ENCODE measurements around the gene PLCB2. TPM values are rescaled to one million over a fixed set of nuclear protein-coding genes. Genes with fewer than 3 reads are reported as not detected.

The PLCB2 gene
- total and polyA plus RNA-seq, 9 of the 15 experiments (the other 6 are each of a cell fraction or from before 2014, with no cell fraction given), result 0.37 to 12.3 (median 8.0) TPM

DNA sequence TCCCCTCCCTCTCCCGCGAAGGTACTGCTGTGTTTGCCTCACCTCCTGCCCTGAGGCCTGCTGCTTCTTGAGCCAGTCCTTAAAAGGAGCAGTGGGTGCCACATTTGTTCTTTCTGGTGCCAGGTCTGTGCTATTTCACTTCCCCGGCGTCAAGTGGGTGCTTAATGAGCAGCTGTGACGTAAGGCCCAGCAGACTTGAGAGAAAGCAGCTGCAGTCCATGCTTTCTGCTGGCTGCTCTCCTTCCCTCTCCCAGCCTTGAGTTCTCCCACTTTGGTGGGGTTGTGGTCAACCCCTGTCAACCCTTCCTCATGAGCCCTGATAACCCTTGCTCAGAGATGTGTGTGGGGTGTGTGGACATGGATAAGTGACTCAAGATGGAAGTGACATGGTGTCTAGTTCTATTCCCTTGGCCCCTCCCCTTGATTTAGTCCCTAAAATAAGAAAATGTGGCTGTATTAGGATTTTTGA, 22.7 kb upstream of the PLCB2 start (continued):
- TF ChIP-seq, protein P1, sequence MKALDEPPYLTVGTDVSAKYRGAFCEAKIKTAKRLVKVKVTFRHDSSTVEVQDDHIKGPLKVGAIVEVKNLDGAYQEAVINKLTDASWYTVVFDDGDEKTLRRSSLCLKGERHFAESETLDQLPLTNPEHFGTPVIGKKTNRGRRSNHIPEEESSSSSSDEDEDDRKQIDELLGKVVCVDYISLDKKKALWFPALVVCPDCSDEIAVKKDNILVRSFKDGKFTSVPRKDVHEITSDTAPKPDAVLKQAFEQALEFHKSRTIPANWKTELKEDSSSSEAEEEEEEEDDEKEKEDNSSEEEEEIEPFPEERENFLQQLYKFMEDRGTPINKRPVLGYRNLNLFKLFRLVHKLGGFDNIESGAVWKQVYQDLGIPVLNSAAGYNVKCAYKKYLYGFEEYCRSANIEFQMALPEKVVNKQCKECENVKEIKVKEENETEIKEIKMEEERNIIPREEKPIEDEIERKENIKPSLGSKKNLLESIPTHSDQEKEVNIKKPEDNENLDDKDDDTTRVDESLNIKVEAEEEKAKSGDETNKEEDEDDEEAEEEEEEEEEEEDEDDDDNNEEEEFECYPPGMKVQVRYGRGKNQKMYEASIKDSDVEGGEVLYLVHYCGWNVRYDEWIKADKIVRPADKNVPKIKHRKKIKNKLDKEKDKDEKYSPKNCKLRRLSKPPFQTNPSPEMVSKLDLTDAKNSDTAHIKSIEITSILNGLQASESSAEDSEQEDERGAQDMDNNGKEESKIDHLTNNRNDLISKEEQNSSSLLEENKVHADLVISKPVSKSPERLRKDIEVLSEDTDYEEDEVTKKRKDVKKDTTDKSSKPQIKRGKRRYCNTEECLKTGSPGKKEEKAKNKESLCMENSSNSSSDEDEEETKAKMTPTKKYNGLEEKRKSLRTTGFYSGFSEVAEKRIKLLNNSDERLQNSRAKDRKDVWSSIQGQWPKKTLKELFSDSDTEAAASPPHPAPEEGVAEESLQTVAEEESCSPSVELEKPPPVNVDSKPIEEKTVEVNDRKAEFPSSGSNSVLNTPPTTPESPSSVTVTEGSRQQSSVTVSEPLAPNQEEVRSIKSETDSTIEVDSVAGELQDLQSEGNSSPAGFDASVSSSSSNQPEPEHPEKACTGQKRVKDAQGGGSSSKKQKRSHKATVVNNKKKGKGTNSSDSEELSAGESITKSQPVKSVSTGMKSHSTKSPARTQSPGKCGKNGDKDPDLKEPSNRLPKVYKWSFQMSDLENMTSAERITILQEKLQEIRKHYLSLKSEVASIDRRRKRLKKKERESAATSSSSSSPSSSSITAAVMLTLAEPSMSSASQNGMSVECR (CRISPR knock-in tag; IDR thresholded peaks at IDR 0.05), result peak; percentile 31; the same call in 1 of the 2 replicates
- TF ChIP-seq ZNF830 (CRISPR knock-in tag; IDR thresholded peaks at IDR 0.05) (no peak), ZNF445 (CRISPR knock-in tag; IDR thresholded peaks at IDR 0.05; ENCODE audit: low read depth) (no peak), KAT8 (IDR thresholded peaks at IDR 0.05; ENCODE audit: low read depth) (no peak), CBX8 (IDR thresholded peaks at IDR 0.05; ENCODE audit: borderline replicate concordance, extremely low read depth, low read depth, low read length, poor library complexity, severe bottlenecking) (no peak), PTTG1 (tag; IDR thresholded peaks at IDR 0.05; ENCODE audit: low read depth) (no peak), NCOA1 (IDR thresholded peaks at IDR 0.05; ENCODE audit: low read depth) (no peak), ZNF146 (CRISPR knock-in tag; IDR thresholded peaks at IDR 0.05; ENCODE audit: unreplicated experiment) (no peak), ZZZ3 (IDR thresholded peaks at IDR 0.05) (no peak), ZNF561 (CRISPR knock-in tag; conservative IDR thresholded peaks at IDR 0.05) (no peak), ELF2 (CRISPR knock-in tag; IDR thresholded peaks at IDR 0.05) (no peak), RCOR1 (IDR thresholded peaks at IDR 0.05; ENCODE audit: borderline replicate concordance in 1 of 2, low read depth in 2 of 2, low read length in 2 of 2) (peak in 1 of 2 experiments; percentile 70; a peak in 2 of 4 replicates), ZNF239 (CRISPR knock-in tag; IDR thresholded peaks at IDR 0.05) (no peak), EP300 (IDR thresholded peaks at IDR 0.05; ENCODE audit: low read length) (peak; percentile 53; the same call in 1 of the 2 replicates), MCM2 (IDR thresholded peaks at IDR 0.05; ENCODE audit: low read depth) (no peak), CCAR2 (IDR thresholded peaks at IDR 0.05; ENCODE audit: low read depth, low read length) (no peak), POLR2A (conservative IDR thresholded peaks at IDR 0.05) (no peak), BHLHE40 (IDR thresholded peaks at IDR 0.05; ENCODE audit: low read length) (peak; percentile 40; the same call in 1 of the 2 replicates)
- TF ChIP-seq, protein P2, sequence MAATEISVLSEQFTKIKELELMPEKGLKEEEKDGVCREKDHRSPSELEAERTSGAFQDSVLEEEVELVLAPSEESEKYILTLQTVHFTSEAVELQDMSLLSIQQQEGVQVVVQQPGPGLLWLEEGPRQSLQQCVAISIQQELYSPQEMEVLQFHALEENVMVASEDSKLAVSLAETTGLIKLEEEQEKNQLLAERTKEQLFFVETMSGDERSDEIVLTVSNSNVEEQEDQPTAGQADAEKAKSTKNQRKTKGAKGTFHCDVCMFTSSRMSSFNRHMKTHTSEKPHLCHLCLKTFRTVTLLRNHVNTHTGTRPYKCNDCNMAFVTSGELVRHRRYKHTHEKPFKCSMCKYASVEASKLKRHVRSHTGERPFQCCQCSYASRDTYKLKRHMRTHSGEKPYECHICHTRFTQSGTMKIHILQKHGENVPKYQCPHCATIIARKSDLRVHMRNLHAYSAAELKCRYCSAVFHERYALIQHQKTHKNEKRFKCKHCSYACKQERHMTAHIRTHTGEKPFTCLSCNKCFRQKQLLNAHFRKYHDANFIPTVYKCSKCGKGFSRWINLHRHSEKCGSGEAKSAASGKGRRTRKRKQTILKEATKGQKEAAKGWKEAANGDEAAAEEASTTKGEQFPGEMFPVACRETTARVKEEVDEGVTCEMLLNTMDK (IDR thresholded peaks at IDR 0.05; ENCODE audit: borderline replicate concordance, insufficient read depth, low read depth, low read length, poor library complexity, severe bottlenecking), result no peak
- TF ChIP-seq, protein P3, sequence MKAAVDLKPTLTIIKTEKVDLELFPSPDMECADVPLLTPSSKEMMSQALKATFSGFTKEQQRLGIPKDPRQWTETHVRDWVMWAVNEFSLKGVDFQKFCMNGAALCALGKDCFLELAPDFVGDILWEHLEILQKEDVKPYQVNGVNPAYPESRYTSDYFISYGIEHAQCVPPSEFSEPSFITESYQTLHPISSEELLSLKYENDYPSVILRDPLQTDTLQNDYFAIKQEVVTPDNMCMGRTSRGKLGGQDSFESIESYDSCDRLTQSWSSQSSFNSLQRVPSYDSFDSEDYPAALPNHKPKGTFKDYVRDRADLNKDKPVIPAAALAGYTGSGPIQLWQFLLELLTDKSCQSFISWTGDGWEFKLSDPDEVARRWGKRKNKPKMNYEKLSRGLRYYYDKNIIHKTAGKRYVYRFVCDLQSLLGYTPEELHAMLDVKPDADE (conservative IDR thresholded peaks at IDR 0.05; ENCODE audit: control insufficient read depth, low read depth, low read length), result no peak
- TF ChIP-seq, protein P4, sequence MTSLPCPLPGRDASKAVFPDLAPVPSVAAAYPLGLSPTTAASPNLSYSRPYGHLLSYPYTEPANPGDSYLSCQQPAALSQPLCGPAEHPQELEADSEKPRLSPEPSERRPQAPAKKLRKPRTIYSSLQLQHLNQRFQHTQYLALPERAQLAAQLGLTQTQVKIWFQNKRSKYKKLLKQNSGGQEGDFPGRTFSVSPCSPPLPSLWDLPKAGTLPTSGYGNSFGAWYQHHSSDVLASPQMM (CRISPR knock-in tag; IDR thresholded peaks at IDR 0.05), result no peak
